Loucy (cell line): Measurements from ENCODE around the gene ATF7.

Experiments used
- CTCF ChIP-seq: fragments of 200-600 bp; sonication (generic); conservative IDR thresholded peaks from 2 replicates; pipeline ENCODE4 v1.5.1; 2014; ENCODE audit warnings: mild to moderate bottlenecking, antibody characterized with exemption, low read length
- EZH2phosphoT487 ChIP-seq: fragments of 200-600 bp; IDR thresholded peaks from 2 replicates; pipeline ENCODE4 v1.6.1; 2018; ENCODE audit warnings: antibody characterized with exemption, mild to moderate bottlenecking, moderate library complexity, borderline replicate concordance

- TF ChIP-seq CTCF (no peak), EZH2phosphoT487 (no peak)
Observed at GRCh38 chr12:53603804-53604203, 22.4 kb downstream of the ATF7 start.
